ENCODE results near the gene EPB41L2.

GRCh38 chr6:130929036-130929678, 133.9 kb downstream of the EPB41L2 start:
- TF ChIP-seq CTCF (IDR thresholded peaks at IDR 0.05) = no peak
- TF ChIP-seq POLR2A (IDR thresholded peaks at IDR 0.05) = no peak

All from body of pancreas (tissue), 4 donors.